Motor neuron (in vitro differentiated cells): ENCODE data around the gene ATG9A. TPM values are rescaled to one million over a fixed set of nuclear protein-coding genes. Genes with fewer than 3 reads are reported as not detected.

Experiments used
- ATAC-seq, 8 experiments: fragments of 200-7000 bp; cut with Tn5 transposase; replicated peaks in 6 of 8; 2 replicates each; pipeline ENCODE4 v1.8.0; 2021; ENCODE audit warnings: mild to moderate bottlenecking in 8 of 8, moderate library complexity in 8 of 8
- H3K27ac ChIP-seq, 2 donors: fragments of 250-450 bp; sonication (Bioruptor Pico); 2 replicates each; pipeline ENCODE4 v1.9.0; 2021; ENCODE audit warnings: antibody characterized with exemption in 2 of 2, mild to moderate bottlenecking in 2 of 2, moderate library complexity in 1 of 2
- H3K4me1 ChIP-seq, 2 donors: fragments of 250-450 bp; sonication (Bioruptor Pico); replicated peaks in 1 of 2; 2 replicates each; pipeline ENCODE4 v1.6.1; 2021; ENCODE audit warnings: antibody characterized with exemption in 2 of 2, mild to moderate bottlenecking in 2 of 2, moderate library complexity in 1 of 2
- H3K4me3 ChIP-seq, 5 donors: fragments of 250-450 bp; sonication (Bioruptor Pico); 2 replicates each; pipeline ENCODE4 v1.9.0; 2021; ENCODE audit warnings: antibody characterized with exemption in 5 of 5, mild to moderate bottlenecking in 5 of 5, moderate library complexity in 4 of 5
- WGBS, 10 experiments: fragments of 450-650 bp; shearing (Covaris generic); methylation state at CpG; one replicate each; pipeline ENCODE4 v1.0.0; 2022; 5-methylcytosine and 5-hydroxymethylcytosine counted together
- in situ Hi-C, 9 experiments: fragments of 400-800 bp; cut with MboI; loops; one replicate each; pipeline ENCODE4 v1.15.0; 2021; ENCODE audit warnings: low sequenced_read_pairs in 9 of 9, low pct_unique_long_range_greater_than_20kb in 2 of 9; ENCODE audit not compliant: unreplicated experiment in 9 of 9
- total RNA-seq, 8 experiments: library from RNA; unstranded; fragments of 300-600 nt; gene quantifications; 2 replicates each; pipeline versions ENCODE4 v1.2.3 to v1.2.4, GENCODE V29; 2022

ATG9A gene
- total RNA-seq, 8 experiments from 2014 or later: 21.5 to 50.5 (median 34.4) TPM

GRCh38 chr2:219213486-219214071, 15.9 kb downstream of the ATG9A start:
- no peak for ATAC-seq
- in situ Hi-C loops: no loop called here
- Histone ChIP-seq H3K4me3 (no peak overlapping the region), H3K27ac (no peak overlapping the region), H3K4me1 (peaks cover 5 to 8% of the 10 kb centered on the region in 2 donors)
- 57 to 100% (median 99%) methylated on average over 1 to 7 of the region's 10 CpGs; no CpG with 5 or more reads in 2 of the 10 experiments for WGBS, 10 experiments

- Histone ChIP-seq H3K27ac (no peak overlapping the region), H3K4me3 (no peak overlapping the region), H3K4me1 (peaks cover 5 to 9% of the 10 kb centered on the region in 2 donors)
- whole genome bisulfite sequencing, 10 experiments: 86 to 100% (median 92%) methylated on average over 1 to 6 of the region's 8 CpGs; no CpG with 5 or more reads in 3 of the 10 experiments
- in situ Hi-C loops: no loop called here
- ATAC-seq: no peak
Observed at GRCh38 chr2:219213026-219213415, 16.4 kb downstream of the ATG9A start.

- no peak overlapping the region for H3K4me3 ChIP-seq
- peaks cover 7 to 8% of the 10 kb centered on the region in 2 donors for H3K4me1 ChIP-seq
- in situ Hi-C loops: no loop called here
- WGBS, 10 experiments: 67 to 83% methylated on average over 2 to 6 of the region's 9 CpGs; no CpG with 5 or more reads in 8 of the 10 experiments
- no peak for ATAC-seq
- no peak overlapping the region for H3K27ac ChIP-seq
Observed at GRCh38 chr2:219210886-219211362, 18.5 kb downstream of the ATG9A start.

GRCh38 chr2:219210196-219210885, 19.1 kb downstream of the ATG9A start:
- in situ Hi-C loops: no loop called here
- no peak for ATAC-seq
- H3K27ac ChIP-seq: no peak overlapping the region
- H3K4me1 ChIP-seq: peaks cover 7 to 11% of the 10 kb centered on the region in 2 donors
- H3K4me3 ChIP-seq: no peak overlapping the region
- 60 to 100% (median 93%) methylated on average over 1 to 14 of the region's 24 CpGs; no CpG with 5 or more reads in 2 of the 10 experiments for WGBS, 10 experiments

GRCh38 chr2:219209236-219210195, 19.9 kb downstream of the ATG9A start:
- in situ Hi-C loops: no loop called here
- peaks cover 7 to 11% of the 10 kb centered on the region in 2 donors for H3K4me1 ChIP-seq
- H3K4me3 ChIP-seq: no peak overlapping the region
- WGBS, 10 experiments: 46 to 95% (median 87%) methylated on average over 1 to 9 of the region's 18 CpGs; no CpG with 5 or more reads in 2 of the 10 experiments
- no peak for ATAC-seq
- H3K27ac ChIP-seq: no peak overlapping the region

GRCh38 chr2:219207884-219208740, 21.3 kb downstream of the ATG9A start:
- Histone ChIP-seq H3K4me3 (peak overlapping the region in 3 of 5 donors; percentile 55 to 72 (median 57)), H3K27ac (peak overlapping the region in 1 of 2 donors; percentile 87), H3K4me1 (peaks cover 7 to 11% of the 10 kb centered on the region in 2 donors)
- in situ Hi-C loops: no loop called here
- ATAC-seq: no peak
- WGBS, 10 experiments: 57 to 100% (median 84%) methylated on average over 1 to 10 of the region's 17 CpGs; no CpG with 5 or more reads in 1 of the 10 experiments

GRCh38 chr2:219207134-219207883, 22.1 kb downstream of the ATG9A start:
- ATAC-seq: peak in 1 of 8 experiments; percentile 9
- in situ Hi-C loops: no loop called here
- WGBS, 10 experiments: 0 to 57% (median 24%) methylated on average over 1 to 9 of the region's 22 CpGs; no CpG with 5 or more reads in 5 of the 10 experiments
- H3K4me3 ChIP-seq: peak overlapping the region; percentile 54 to 91 (median 57)
- peaks cover 7 to 11% of the 10 kb centered on the region in 2 donors for H3K4me1 ChIP-seq
- peak overlapping the region; percentile 34 to 87 for H3K27ac ChIP-seq

- Histone ChIP-seq H3K27ac (peak within 1 kb of the TSS; percentile 83 to 87), H3K4me1 (peaks cover 7 to 11% of the 10 kb centered on the region in 2 donors), H3K4me3 (peak within 1 kb of the TSS; percentile 54 to 91 (median 57))
- WGBS, 10 experiments: 0 to 60% (median 1%) methylated on average over 1 to 8 of the region's 76 CpGs; no CpG with 5 or more reads in 4 of the 10 experiments
- in situ Hi-C loops: no loop called here
- peak; percentile 93 to 95 (median 94) for ATAC-seq
Observed at GRCh38 chr2:219206328-219207133, 22.9 kb downstream of the ATG9A start, which contains the start of gene ZFAND2B. TSS of gene ZFAND2B (plus strand) at chr2:219206782. CDS start at chr2:219206988, 206 bp downstream.

GRCh38 chr2:219205981-219206327, 23.5 kb downstream of the ATG9A start:
- WGBS, 10 experiments: 3 to 45% (median 14%) methylated on average over 2 to 7 of the region's 7 CpGs; no CpG with 5 or more reads in 2 of the 10 experiments
- ATAC-seq: no peak
- H3K4me3 ChIP-seq: peak overlapping the region; percentile 54 to 91 (median 57)
- H3K27ac ChIP-seq: peak overlapping the region; percentile 83 to 87
- in situ Hi-C loops: no loop called here
- H3K4me1 ChIP-seq: peaks cover 7 to 11% of the 10 kb centered on the region in 2 donors

GRCh38 chr2:219205165-219205538, 24.3 kb downstream of the ATG9A start:
- H3K27ac ChIP-seq: no peak overlapping the region
- H3K4me3 ChIP-seq: no peak overlapping the region
- ATAC-seq: no peak
- in situ Hi-C loops: no loop called here
- peaks cover 7 to 11% of the 10 kb centered on the region in 2 donors for H3K4me1 ChIP-seq
- 72 to 100% (median 89%) methylated on average over 2 to 5 of the region's 5 CpGs for WGBS, 10 experiments
